Thymus (tissue), 11 donors: ENCODE results near the gene BBS12. TPM values are rescaled to one million over a fixed set of nuclear protein-coding genes. Genes with fewer than 3 reads are reported as not detected.

Experiments used
- DNase-seq, 9 donors: peaks; one replicate each; pipeline ENCODE4 v3.0.0-alpha.2; 2013; ENCODE audit warnings: low spot score in 9 of 9, low read depth in 6 of 9, missing footprints in 1 of 9
- H3K27ac ChIP-seq, 2 donors: one replicate each; pipeline ENCODE4 v1.5.1; 2013; ENCODE audit warnings: control low read depth in 1 of 2, low read depth in 1 of 2, low read length in 1 of 2, mild to moderate bottlenecking in 1 of 2, moderate library complexity in 1 of 2
- H3K27me3 ChIP-seq, 2 donors: one replicate each; pipeline ENCODE4 v1.5.1; 2013; ENCODE audit warnings: low read length in 1 of 2; ENCODE audit not compliant: control insufficient read depth in 2 of 2, insufficient read depth in 1 of 2
- H3K36me3 ChIP-seq, 2 donors: one replicate each; pipeline ENCODE4 v1.5.1; 2013; ENCODE audit warnings: low read length in 1 of 2, mild to moderate bottlenecking in 1 of 2, moderate library complexity in 1 of 2; ENCODE audit not compliant: control insufficient read depth in 2 of 2, insufficient read depth in 2 of 2
- H3K4me1 ChIP-seq, 2 donors: one replicate each; pipeline ENCODE4 v1.5.1; 2013; ENCODE audit warnings: low read length in 2 of 2; ENCODE audit not compliant: control insufficient read depth in 2 of 2, insufficient read depth in 2 of 2
- H3K4me3 ChIP-seq, 2 donors: one replicate each; pipeline ENCODE4 v1.5.1; 2013; ENCODE audit warnings: low read length in 2 of 2, control low read depth in 1 of 2, mild to moderate bottlenecking in 1 of 2
- H3K9me3 ChIP-seq, 2 donors: one replicate each; pipeline ENCODE4 v1.5.1; 2013; ENCODE audit warnings: low read length in 1 of 2, mild to moderate bottlenecking in 1 of 2; ENCODE audit not compliant: control insufficient read depth in 2 of 2, insufficient read depth in 1 of 2
- WGBS: extraction: QIAGEN DNeasy Blood & Tissue Kit; methylation state at CpG from one replicate; pipeline ENCODE4 v1.1.7; 2013; 5-methylcytosine and 5-hydroxymethylcytosine counted together
- polyA plus RNA-seq: library from polyadenylated mRNA; stranded (reverse); fragments of 200-250 nt; gene quantifications from one replicate; pipeline ENCODE4 v1.2.3, GENCODE V29; 2013
- total RNA-seq: library from RNA; stranded (reverse); fragments of 120-200 nt; gene quantifications from one replicate; pipeline ENCODE4 v1.2.4, GENCODE V29; 2013
- donor health status: healthy.

Gene BBS12
- total and polyA plus RNA-seq, 2 donors, result 3.3 to 3.9 TPM

DNA sequence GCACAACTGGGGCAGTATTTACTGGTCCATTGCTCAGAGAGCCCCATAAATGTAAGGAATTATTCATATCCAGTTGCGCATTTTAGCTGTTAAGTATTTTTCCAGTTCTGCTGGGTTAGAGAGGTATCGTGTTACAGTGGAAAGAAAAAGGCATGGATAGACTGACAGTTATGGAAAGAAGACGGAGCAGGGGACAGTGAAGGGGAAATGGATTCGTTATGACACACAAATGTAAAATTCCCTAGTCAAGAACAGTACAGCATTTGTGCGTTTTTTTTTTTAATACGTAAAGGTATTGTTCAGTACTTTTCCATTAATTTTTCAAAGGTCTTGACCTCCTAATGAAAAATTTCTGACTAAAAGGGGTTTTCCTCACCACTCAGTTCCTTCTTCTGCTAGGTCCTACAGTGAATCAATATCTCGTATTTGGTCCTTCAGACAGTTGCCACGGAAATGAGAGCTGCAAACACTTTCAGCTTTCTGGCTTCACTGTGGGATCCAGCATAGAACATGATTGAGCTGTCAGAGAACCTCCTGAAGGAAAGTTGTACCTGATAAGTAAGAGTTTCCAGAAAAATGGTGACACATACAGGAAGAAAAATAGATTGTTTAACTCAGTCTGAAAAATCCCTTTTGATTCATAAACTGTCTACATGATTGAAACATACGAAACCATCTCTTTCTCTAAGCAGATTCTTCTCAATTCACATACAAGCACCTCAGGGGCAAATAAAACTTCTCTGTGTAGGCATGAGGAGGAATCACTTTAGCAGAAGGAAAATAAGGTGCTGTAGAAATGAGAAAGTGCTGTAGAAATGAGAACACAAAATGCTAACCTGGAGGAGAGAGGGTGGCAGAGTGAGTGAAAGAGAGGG is 21.8 kb upstream of the BBS12 start:
- DNase-seq, result no peak
- no peaks in the 10 kb centered on the region for H3K4me1 ChIP-seq
- H3K9me3 ChIP-seq, result no peaks in the 10 kb centered on the region
- no peak overlapping the region for H3K4me3 ChIP-seq
- no peaks in the 10 kb centered on the region for H3K27me3 ChIP-seq
- H3K36me3 ChIP-seq, result no peaks in the 10 kb centered on the region
- 88% methylated on average over 9 of the region's 9 CpGs for WGBS
- H3K27ac ChIP-seq, result no peak overlapping the region

- Histone ChIP-seq H3K4me1 (no peaks in the 10 kb centered on the region), H3K27ac (no peak overlapping the region)
These were observed 20.6 kb upstream of the BBS12 start for GRCh38 chr4:122711919-122712318.

DNA sequence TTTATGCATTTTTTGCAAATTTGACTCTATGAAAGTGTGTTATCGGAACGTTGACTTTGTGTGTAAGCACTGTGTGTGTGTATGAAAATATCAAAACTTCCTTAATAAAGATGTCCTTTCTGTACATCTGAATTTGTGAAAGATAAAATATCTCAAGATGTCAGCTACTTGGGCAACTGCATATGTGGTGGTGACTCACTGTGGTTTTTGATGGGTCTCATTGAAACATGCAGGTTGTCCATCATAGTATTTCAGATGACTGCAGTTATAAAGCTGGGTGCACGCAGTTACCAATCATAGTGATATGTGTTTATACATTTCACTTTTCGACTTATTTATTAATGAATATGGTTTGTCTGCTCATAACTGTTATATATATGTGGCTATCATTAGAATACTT is 19.7 kb upstream of the BBS12 start:
- Histone ChIP-seq H3K9me3 (no peaks in the 10 kb centered on the region), H3K4me1 (no peaks in the 10 kb centered on the region), H3K36me3 (no peaks in the 10 kb centered on the region), H3K27me3 (no peaks in the 10 kb centered on the region), H3K27ac (no peak overlapping the region), H3K4me3 (no peak overlapping the region)
- DNase-seq, result no peak
- WGBS, result 94% methylated on average over 4 of the region's 4 CpGs

More at GRCh38 chr4:122711919-122712318, 20.6 kb upstream of the BBS12 start:
- no peaks in the 10 kb centered on the region for H3K36me3 ChIP-seq
- no peak for DNase-seq
- no peaks in the 10 kb centered on the region for H3K27me3 ChIP-seq
- no peak overlapping the region for H3K4me3 ChIP-seq
- H3K9me3 ChIP-seq, result no peaks in the 10 kb centered on the region

DNA sequence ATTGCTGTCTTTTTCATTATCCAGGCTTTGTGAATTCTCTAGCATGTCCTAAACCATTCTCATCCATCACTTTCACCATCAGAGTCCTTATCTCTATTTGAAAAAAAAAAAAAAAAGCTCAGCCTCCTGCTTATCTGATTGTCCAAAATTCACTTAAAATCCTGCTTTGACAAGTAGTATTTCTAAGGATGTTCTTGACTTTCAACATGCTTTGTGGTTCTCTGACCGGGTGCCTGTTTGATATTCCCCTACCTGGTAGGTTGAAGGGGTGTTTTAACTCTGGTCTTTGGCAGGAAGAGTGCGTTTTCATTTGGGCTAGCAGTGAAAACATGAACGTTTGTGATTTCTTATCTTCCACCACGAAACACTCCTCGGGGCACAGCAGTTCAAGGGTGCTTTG is 17.3 kb upstream of the BBS12 start:
- DNase-seq, result peak in 2 of 9 donors; percentile 9 to 25
- no peaks in the 10 kb centered on the region for H3K36me3 ChIP-seq
- WGBS, result 52% methylated on average over 5 of the region's 5 CpGs

DNA sequence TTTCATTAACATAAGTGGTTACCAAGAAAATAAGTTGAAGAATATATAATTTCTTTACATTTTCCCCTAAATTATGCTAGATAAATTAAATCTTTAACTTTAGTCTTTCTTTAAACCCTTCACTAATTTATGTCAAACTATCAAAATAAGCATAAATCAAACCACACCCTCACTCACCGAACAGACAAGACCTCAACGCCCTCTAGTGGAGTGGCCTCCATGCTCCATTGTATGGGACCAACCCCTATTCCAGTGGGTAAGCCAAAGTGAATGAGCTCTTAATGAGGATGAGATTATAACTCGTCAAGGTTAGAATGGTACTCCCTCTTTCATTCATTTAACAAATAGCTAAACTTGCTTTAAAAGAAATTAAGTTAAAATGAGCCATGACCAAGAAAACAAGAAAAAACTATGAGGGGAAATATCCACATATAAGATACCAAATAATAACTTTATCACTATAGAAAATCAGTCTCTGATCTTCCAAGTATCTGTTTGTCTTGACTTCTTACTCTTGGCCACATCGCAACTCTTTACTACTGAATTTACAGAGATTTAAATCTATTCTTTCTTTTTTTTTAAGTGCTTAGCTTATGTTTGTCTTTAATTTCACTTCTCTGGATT is 15.6 kb upstream of the BBS12 start:
- H3K9me3 ChIP-seq, result no peaks in the 10 kb centered on the region
- no peak overlapping the region for H3K27ac ChIP-seq
- H3K27me3 ChIP-seq, result no peaks in the 10 kb centered on the region
- peak; percentile 30 to 83 (median 49) for DNase-seq
- no peaks in the 10 kb centered on the region for H3K4me1 ChIP-seq
- no peaks in the 10 kb centered on the region for H3K36me3 ChIP-seq
- WGBS, result 31% methylated on average over 4 of the region's 4 CpGs
- no peak overlapping the region for H3K4me3 ChIP-seq

More for the DNA sequence above, 17.3 kb upstream of the BBS12 start:
- H3K27me3 ChIP-seq, result no peaks in the 10 kb centered on the region
- no peaks in the 10 kb centered on the region for H3K4me1 ChIP-seq
- no peak overlapping the region for H3K27ac ChIP-seq
- H3K9me3 ChIP-seq, result no peaks in the 10 kb centered on the region
- no peak overlapping the region for H3K4me3 ChIP-seq

DNA sequence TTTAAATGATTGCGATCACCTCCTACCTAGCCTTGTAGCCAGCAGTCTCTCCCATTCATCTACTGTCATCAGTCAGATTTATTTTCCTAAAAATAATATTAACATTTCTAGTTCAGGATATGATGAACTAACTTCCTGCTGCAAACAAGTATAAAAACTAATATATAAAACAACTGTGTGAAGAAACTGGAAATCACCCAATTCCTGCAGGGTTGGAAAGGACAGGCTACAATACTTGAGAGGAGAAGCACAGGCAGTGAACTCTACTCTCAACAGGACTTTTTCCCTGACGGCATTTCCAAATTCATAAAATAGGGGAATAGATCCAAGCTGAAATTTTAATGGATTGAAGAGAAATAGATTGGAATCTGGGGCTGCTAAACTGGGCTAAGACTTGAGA is 14.2 kb upstream of the BBS12 start:
- WGBS, result 98% methylated on average over 2 of the region's 2 CpGs
- H3K4me1 ChIP-seq, result no peaks in the 10 kb centered on the region
- H3K36me3 ChIP-seq, result no peaks in the 10 kb centered on the region
- H3K27me3 ChIP-seq, result no peaks in the 10 kb centered on the region
- no peak overlapping the region for H3K27ac ChIP-seq
- H3K4me3 ChIP-seq, result no peak overlapping the region
- H3K9me3 ChIP-seq, result no peaks in the 10 kb centered on the region
- DNase-seq, result no peak

- 93% methylated on average over 1 of the region's 1 CpG for WGBS
- Histone ChIP-seq H3K4me3 (no peak overlapping the region), H3K9me3 (no peaks in the 10 kb centered on the region), H3K4me1 (no peaks in the 10 kb centered on the region), H3K27ac (no peak overlapping the region), H3K27me3 (no peaks in the 10 kb centered on the region), H3K36me3 (no peaks in the 10 kb centered on the region)
- DNase-seq, result no peak
These were observed 10.2 kb upstream of the BBS12 start for GRCh38 chr4:122722256-122722655.

DNA sequence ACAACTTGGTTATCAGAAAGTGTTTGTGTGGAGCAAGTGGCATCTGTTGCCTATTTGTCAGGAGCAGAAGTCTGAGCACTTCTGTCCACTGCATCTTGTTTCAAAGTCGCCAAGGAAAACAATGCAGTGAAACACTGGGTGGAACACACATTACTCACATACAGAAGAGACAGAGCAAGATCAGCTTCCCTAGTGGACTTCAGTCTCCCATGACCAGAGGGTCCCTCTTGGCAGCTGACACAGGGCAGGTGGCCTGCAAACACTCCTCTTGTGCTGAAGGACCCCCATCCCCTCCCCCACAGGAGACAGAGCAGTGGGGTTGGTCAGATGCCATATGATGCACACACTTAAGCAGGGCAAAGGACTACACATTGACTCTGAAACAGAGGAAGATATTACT is 3.6 kb upstream of the BBS12 start:
- 97% methylated on average over 1 of the region's 1 CpG for WGBS
- H3K4me3 ChIP-seq, result no peak overlapping the region
- no peak for DNase-seq
- H3K27ac ChIP-seq, result no peak overlapping the region
- no peaks in the 10 kb centered on the region for H3K36me3 ChIP-seq
- H3K9me3 ChIP-seq, result no peaks in the 10 kb centered on the region
- H3K4me1 ChIP-seq, result peaks cover 0 to 8% of the 10 kb centered on the region in 2 donors
- H3K27me3 ChIP-seq, result no peaks in the 10 kb centered on the region

- no peaks in the 10 kb centered on the region for H3K36me3 ChIP-seq
- no peak overlapping the region for H3K27ac ChIP-seq
- H3K27me3 ChIP-seq, result no peaks in the 10 kb centered on the region
- no peak overlapping the region for H3K4me3 ChIP-seq
- H3K4me1 ChIP-seq, result peaks cover 0 to 8% of the 10 kb centered on the region in 2 donors
- H3K9me3 ChIP-seq, result no peaks in the 10 kb centered on the region
- no peak for DNase-seq
- WGBS, result 75% methylated on average over 2 of the region's 2 CpGs
These were observed 828 bp upstream of the BBS12 start for GRCh38 chr4:122731676-122732075.
